Esophagus squamous epithelium (tissue), 4 donors: ENCODE data around the gene UNC119B.

ENCODE experiments used
- CTCF ChIP-seq, 6 experiments: fragments of 450-650 bp in 4 of 6; fragments of 200-600 bp in 2 of 6; sonication (generic) in 2 of 6; IDR thresholded peaks; one replicate each; pipeline ENCODE4 v1.5.1; 2016 to 2019; ENCODE audit warnings: antibody characterized with exemption in 6 of 6, mild to moderate bottlenecking in 4 of 6, moderate library complexity in 4 of 6
- POLR2A ChIP-seq, 4 donors: fragments of 450-650 bp; IDR thresholded peaks; one replicate each; pipeline ENCODE4 v1.6.1; 2017; ENCODE audit warnings: antibody characterized with exemption in 4 of 4, mild to moderate bottlenecking in 4 of 4, moderate library complexity in 3 of 4

DNA sequence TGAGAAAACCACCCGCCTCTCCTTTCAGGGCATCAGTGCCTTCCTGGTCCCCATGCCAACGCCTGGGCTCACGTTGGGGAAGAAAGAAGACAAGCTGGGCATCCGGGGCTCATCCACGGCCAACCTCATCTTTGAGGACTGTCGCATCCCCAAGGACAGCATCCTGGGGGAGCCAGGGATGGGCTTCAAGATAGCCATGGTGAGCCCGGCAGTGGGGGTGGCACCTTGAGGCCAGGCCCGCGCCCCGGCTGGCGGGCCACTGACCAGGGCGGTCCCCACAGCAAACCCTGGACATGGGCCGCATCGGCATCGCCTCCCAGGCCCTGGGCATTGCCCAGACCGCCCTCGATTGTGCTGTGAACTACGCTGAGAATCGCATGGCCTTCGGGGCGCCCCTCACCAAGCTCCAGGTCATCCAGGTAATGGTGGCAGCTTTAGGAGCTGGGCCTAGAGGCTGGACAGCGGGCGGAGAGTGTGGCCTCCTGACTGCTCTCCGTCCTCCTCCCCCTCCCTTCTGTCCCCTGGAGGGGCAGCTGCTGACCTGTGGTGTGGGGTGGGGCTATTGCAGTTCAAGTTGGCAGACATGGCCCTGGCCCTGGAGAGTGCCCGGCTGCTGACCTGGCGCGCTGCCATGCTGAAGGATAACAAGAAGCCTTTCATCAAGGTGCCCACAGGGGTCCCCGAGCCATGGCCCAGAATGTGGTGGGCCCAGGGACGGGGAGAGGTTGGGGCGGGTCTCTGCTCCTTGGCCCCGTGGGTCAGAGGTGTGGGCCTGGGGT lies 28.2 kb downstream of the UNC119B start:
- TF ChIP-seq CTCF (IDR thresholded peaks at IDR 0.05) = no peak
- TF ChIP-seq POLR2A (IDR thresholded peaks at IDR 0.05) = no peak
